Subcutaneous abdominal adipose tissue (tissue), 5 donors: ENCODE data around the gene PKD1L1.
"Not testable (repeated sequence)": the region's sequence is repeated elsewhere in the genome, so short reads cannot be mapped to it uniquely, and the experiment has no call there.

ENCODE experiments used
- H3K27ac ChIP-seq: one replicate; pipeline ENCODE4 v1.7.0; 2013; ENCODE audit warnings: low read depth, mild to moderate bottlenecking, inconsistent platforms, low read length, moderate library complexity
- H3K27me3 ChIP-seq, 5 donors: one replicate each; pipeline ENCODE4 v1.7.0; 2013; ENCODE audit warnings: low read length in 5 of 5, inconsistent platforms in 1 of 5; ENCODE audit not compliant: control insufficient read depth in 5 of 5, insufficient read depth in 4 of 5
- H3K36me3 ChIP-seq, 5 donors: one replicate each; pipeline ENCODE4 v1.7.0; 2013; ENCODE audit warnings: low read length in 5 of 5; ENCODE audit not compliant: control insufficient read depth in 5 of 5, insufficient read depth in 5 of 5
- H3K4me1 ChIP-seq, 5 donors: one replicate each; pipeline ENCODE4 v1.7.0; 2013; ENCODE audit warnings: low read length in 5 of 5, mild to moderate bottlenecking in 3 of 5, moderate library complexity in 1 of 5; ENCODE audit not compliant: control insufficient read depth in 5 of 5, insufficient read depth in 5 of 5
- H3K4me3 ChIP-seq, 5 donors: one replicate each; pipeline ENCODE4 v1.7.0; 2013; ENCODE audit warnings: low read length in 5 of 5, low read depth in 1 of 5
- H3K9ac ChIP-seq, 5 donors: one replicate each; pipeline ENCODE4 v1.7.0; 2013; ENCODE audit warnings: low read length in 5 of 5, mild to moderate bottlenecking in 4 of 5, moderate library complexity in 3 of 5
- H3K9me3 ChIP-seq, 5 donors: one replicate each; pipeline ENCODE4 v1.7.0; 2013; ENCODE audit warnings: low read length in 5 of 5; ENCODE audit not compliant: control insufficient read depth in 5 of 5
- donor health status: healthy.
- donor health status: healthy.
- donor health status: healthy.
- donor health status: healthy.
- donor health status: healthy.

The PKD1L1 gene

GRCh38 chr7:47932016-47932415, 16.2 kb downstream of the PKD1L1 start:
- H3K9ac ChIP-seq, result no peak overlapping the region
- no peaks in the 10 kb centered on the region for H3K27me3 ChIP-seq
- H3K27ac ChIP-seq, result no peak overlapping the region

GRCh38 chr7:47931005-47932004, 17.0 kb downstream of the PKD1L1 start:
- no peak overlapping the region for H3K9ac ChIP-seq
- peaks cover 0 to 29% (median 3%) of the 10 kb centered on the region in 5 donors for H3K36me3 ChIP-seq
- H3K27ac ChIP-seq, result no peak overlapping the region
- no peaks in the 10 kb centered on the region for H3K27me3 ChIP-seq
- H3K9me3 ChIP-seq, result no peaks in the 10 kb centered on the region
- H3K4me3 ChIP-seq, result no peak overlapping the region
- peaks cover 0 to 17% (median 14%) of the 10 kb centered on the region in 5 donors for H3K4me1 ChIP-seq

More at GRCh38 chr7:47932016-47932415, 16.2 kb downstream of the PKD1L1 start:
- Histone ChIP-seq H3K4me3 (no peak overlapping the region), H3K4me1 (peaks cover 0 to 17% (median 14%) of the 10 kb centered on the region in 5 donors), H3K9me3 (no peaks in the 10 kb centered on the region), H3K36me3 (peaks cover 0 to 27% (median 3%) of the 10 kb centered on the region in 5 donors)

- Histone ChIP-seq H3K36me3 (peaks cover 0 to 8% (median 3%) of the 10 kb centered on the region in 5 donors), H3K9ac (no peak overlapping the region), H3K27ac (no peak overlapping the region), H3K9me3 (no peaks in the 10 kb centered on the region), H3K27me3 (no peaks in the 10 kb centered on the region), H3K4me1 (peaks cover 0 to 6% (median 0%) of the 10 kb centered on the region in 5 donors), H3K4me3 (no peak overlapping the region)
Measured at GRCh38 chr7:47924266-47924665, 24.0 kb downstream of the PKD1L1 start.

DNA sequence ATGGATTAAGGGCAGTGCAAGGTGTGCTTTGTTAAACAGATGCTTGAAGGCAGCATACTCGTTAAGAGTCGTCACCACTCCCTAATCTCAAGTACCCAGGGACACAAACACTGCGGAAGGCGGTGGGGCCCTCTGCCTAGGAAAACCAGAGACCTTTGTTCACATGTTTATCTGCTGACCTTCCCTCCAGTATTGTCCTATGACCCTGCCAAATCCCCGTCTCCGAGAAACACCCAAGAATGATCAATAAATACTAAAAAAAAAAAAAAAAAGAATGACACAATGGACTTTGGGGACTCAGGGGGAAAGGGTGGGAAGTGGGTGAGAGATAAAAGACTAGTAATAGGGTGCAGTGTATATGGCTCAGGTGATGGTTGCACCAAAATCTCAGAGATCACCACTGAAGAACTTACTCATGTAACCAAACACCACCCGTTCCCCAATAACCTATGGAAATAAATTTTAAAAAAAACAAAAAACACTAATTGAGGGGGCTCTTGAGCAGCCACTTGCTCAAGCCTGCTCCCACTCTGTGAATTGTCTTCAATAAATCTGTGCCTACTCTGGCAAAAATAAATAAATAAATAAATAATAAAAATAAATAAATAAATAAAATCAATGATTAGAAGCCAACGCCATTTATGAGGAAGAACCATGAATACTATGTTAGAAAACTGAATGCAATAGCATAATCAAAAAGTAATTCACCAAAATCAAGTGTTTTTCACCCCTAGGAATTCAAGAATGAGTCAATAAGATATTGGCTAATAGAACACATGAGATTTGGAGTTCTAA, 25.0 kb downstream of the PKD1L1 start:
- H3K9ac ChIP-seq, H3K36me3 ChIP-seq, H3K27ac ChIP-seq, H3K4me3 ChIP-seq, H3K9me3 ChIP-seq, H3K27me3 ChIP-seq, H3K4me1 ChIP-seq: not testable (repeated sequence)

DNA sequence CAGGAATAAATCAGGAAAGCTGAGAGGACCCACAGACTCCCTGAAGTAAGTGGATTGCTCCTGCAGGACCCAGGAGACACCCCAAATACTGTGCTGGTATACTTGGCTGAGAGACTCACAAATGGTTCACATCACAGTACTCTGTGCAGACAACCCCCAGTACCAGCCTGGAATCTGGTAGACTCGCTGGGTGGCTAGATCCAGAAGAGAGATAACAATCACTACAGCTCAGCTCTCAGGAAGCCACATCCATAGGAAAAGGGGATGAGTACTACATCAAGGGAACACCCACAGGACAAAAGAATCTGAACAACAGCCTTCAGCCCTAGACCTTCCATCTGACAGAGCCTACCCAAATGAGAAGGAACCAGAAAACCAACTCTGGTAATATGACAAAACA, 31.8 kb downstream of the PKD1L1 start:
- H3K9ac ChIP-seq, H3K27me3 ChIP-seq, H3K4me1 ChIP-seq, H3K36me3 ChIP-seq, H3K4me3 ChIP-seq, H3K9me3 ChIP-seq, H3K27ac ChIP-seq: not testable (repeated sequence)

DNA sequence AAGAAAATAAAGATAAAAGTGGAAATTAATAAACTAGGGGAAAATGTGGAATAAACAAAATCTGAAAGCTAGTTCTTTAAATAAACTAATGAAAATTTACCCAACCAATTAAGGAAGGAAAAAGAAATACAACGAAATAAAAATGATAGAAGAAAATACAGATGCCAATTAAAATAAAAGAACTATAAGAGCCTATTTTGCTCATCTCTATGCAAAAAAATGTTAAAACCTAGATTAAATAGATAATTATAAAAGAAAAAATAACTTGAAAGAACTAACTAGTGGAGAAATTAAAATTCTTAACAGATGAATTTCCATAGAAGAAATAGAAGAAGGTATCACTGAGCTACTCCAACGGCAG, 32.7 kb downstream of the PKD1L1 start:
- no peak overlapping the region for H3K9ac ChIP-seq

DNA sequence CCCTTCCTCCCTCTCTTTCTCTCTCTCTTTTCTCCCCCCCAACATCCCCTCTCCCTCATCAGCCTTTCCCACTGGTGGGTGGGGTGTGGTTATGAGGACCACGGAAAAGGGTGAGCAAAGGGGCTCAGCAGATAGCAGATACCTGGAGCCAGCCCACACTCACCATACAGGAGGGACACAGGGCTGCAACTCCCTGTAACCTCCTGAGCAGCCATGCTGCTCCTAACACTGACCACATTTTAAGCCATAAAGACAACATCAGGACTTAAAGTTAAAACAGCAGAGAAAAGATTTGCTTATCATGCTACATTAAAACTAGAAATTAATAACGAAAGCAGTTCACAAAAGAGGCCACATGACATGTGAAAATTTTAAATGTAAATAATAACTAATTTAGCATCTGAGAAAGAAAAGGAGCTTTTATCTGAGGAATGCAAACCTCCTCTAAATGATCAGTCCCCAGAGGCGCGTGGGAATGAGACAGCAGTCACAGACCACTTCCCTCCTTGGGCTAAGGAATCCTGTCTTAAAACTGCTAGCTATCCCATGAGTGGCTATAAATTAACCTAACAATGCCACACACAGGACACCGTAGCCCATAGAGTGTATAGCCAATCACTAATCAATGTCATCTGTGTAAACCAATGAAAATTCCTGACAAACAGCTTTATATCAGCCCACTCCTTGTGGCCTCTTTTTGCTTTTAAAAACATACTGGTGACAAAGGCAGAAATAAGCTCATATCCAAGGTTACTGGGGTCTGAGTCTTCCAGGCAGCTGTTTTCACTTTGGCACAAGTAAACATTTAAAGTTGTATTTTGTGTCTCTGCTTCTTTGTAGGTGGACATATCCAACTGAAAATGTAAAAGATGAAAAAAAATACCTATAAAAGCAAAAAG, 33.3 kb downstream of the PKD1L1 start:
- Histone ChIP-seq H3K9ac (no peak overlapping the region), H3K36me3 (no peaks in the 10 kb centered on the region), H3K4me1 (no peaks in the 10 kb centered on the region), H3K27me3 (no peaks in the 10 kb centered on the region), H3K27ac (no peak overlapping the region), H3K9me3 (no peaks in the 10 kb centered on the region), H3K4me3 (no peak overlapping the region)

More for the DNA sequence above, 32.7 kb downstream of the PKD1L1 start:
- no peaks in the 10 kb centered on the region for H3K4me1 ChIP-seq
- H3K4me3 ChIP-seq, result no peak overlapping the region
- no peaks in the 10 kb centered on the region for H3K27me3 ChIP-seq
- no peaks in the 10 kb centered on the region for H3K36me3 ChIP-seq
- H3K9me3 ChIP-seq, result no peaks in the 10 kb centered on the region
- no peak overlapping the region for H3K27ac ChIP-seq

GRCh38 chr7:47912332-47912731, 35.9 kb downstream of the PKD1L1 start:
- no peak overlapping the region for H3K9ac ChIP-seq
- H3K9me3 ChIP-seq, result no peaks in the 10 kb centered on the region
- H3K27ac ChIP-seq, result no peak overlapping the region
- peaks cover 0 to 4% (median 0%) of the 10 kb centered on the region in 5 donors for H3K36me3 ChIP-seq
- H3K4me3 ChIP-seq, result no peak overlapping the region
- H3K27me3 ChIP-seq, result no peaks in the 10 kb centered on the region
- no peaks in the 10 kb centered on the region for H3K4me1 ChIP-seq

DNA sequence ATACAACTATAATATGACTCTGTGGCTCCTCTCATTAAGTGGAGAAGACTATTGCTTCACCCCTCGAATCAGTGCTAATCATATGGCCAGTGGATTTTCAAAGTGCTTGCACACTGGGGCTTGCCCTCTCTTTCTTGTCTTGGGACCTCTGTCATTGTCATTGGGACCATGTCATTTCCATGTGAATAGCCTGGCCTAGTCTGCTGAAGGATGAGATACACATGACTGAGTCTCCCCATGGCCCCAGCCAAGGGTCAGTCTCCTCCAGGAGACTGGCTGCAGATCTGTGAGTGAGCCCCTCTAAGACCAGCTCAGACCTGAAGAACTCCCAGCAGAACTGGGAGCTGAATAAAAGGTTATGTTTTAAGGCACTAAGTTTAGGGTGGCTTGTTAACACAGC, 39.5 kb downstream of the PKD1L1 start:
- Histone ChIP-seq H3K9me3 (no peaks in the 10 kb centered on the region), H3K4me1 (no peaks in the 10 kb centered on the region), H3K36me3 (peaks cover 0 to 14% (median 0%) of the 10 kb centered on the region in 5 donors), H3K27ac (no peak overlapping the region), H3K4me3 (no peak overlapping the region), H3K9ac (no peak overlapping the region), H3K27me3 (no peaks in the 10 kb centered on the region)
